ENCODE measurements around the gene CPD. TPM values are rescaled to one million over a fixed set of nuclear protein-coding genes. Genes with fewer than 3 reads are reported as not detected.

The CPD gene
- total and polyA plus RNA-seq, 2 of the 13 experiments (the other 11 are each of a cell fraction or from before 2014, with no cell fraction given): 46.1 to 72.3 TPM

GRCh38 chr17:30450125-30451027 is 71.6 kb downstream of the CPD start (continued):
- peak; percentile 97 for TF ChIP-seq DPF2 (CRISPR knock-in tag; IDR thresholded peaks at IDR 0.05; ENCODE audit: borderline replicate concordance, low read depth)
- TF ChIP-seq, protein P1, sequence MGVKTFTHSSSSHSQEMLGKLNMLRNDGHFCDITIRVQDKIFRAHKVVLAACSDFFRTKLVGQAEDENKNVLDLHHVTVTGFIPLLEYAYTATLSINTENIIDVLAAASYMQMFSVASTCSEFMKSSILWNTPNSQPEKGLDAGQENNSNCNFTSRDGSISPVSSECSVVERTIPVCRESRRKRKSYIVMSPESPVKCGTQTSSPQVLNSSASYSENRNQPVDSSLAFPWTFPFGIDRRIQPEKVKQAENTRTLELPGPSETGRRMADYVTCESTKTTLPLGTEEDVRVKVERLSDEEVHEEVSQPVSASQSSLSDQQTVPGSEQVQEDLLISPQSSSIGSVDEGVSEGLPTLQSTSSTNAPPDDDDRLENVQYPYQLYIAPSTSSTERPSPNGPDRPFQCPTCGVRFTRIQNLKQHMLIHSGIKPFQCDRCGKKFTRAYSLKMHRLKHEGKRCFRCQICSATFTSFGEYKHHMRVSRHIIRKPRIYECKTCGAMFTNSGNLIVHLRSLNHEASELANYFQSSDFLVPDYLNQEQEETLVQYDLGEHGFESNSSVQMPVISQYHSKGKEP (CRISPR knock-in tag; IDR thresholded peaks at IDR 0.05): 0 out of 2 replicates have a peak, but pooled peaks have one; percentile 44
- peak; percentile 51; the same call in 1 of the 2 replicates for TF ChIP-seq KAT8 (CRISPR knock-in tag; IDR thresholded peaks at IDR 0.05)
- no peak for TF ChIP-seq ZNF251 (CRISPR knock-in tag; IDR thresholded peaks at IDR 0.05)
- TF ChIP-seq ZNF382 (CRISPR knock-in tag; IDR thresholded peaks at IDR 0.05; ENCODE audit: borderline replicate concordance): no peak
- TF ChIP-seq, protein P2, sequence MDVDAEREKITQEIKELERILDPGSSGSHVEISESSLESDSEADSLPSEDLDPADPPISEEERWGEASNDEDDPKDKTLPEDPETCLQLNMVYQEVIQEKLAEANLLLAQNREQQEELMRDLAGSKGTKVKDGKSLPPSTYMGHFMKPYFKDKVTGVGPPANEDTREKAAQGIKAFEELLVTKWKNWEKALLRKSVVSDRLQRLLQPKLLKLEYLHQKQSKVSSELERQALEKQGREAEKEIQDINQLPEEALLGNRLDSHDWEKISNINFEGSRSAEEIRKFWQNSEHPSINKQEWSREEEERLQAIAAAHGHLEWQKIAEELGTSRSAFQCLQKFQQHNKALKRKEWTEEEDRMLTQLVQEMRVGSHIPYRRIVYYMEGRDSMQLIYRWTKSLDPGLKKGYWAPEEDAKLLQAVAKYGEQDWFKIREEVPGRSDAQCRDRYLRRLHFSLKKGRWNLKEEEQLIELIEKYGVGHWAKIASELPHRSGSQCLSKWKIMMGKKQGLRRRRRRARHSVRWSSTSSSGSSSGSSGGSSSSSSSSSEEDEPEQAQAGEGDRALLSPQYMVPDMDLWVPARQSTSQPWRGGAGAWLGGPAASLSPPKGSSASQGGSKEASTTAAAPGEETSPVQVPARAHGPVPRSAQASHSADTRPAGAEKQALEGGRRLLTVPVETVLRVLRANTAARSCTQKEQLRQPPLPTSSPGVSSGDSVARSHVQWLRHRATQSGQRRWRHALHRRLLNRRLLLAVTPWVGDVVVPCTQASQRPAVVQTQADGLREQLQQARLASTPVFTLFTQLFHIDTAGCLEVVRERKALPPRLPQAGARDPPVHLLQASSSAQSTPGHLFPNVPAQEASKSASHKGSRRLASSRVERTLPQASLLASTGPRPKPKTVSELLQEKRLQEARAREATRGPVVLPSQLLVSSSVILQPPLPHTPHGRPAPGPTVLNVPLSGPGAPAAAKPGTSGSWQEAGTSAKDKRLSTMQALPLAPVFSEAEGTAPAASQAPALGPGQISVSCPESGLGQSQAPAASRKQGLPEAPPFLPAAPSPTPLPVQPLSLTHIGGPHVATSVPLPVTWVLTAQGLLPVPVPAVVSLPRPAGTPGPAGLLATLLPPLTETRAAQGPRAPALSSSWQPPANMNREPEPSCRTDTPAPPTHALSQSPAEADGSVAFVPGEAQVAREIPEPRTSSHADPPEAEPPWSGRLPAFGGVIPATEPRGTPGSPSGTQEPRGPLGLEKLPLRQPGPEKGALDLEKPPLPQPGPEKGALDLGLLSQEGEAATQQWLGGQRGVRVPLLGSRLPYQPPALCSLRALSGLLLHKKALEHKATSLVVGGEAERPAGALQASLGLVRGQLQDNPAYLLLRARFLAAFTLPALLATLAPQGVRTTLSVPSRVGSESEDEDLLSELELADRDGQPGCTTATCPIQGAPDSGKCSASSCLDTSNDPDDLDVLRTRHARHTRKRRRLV (CRISPR knock-in tag; IDR thresholded peaks at IDR 0.05): no peak
- no peak for TF ChIP-seq XRCC5 (optimal IDR thresholded peaks at IDR 0.05; ENCODE audit: low read length)
- peak; percentile 70 for TF ChIP-seq ZGPAT (CRISPR knock-in tag; IDR thresholded peaks at IDR 0.05)
- no peak for TF ChIP-seq ZMAT3 (CRISPR knock-in tag; conservative IDR thresholded peaks at IDR 0.05)
- peak; percentile 58; the same call in 1 of the 2 replicates for TF ChIP-seq ZNF609 (CRISPR knock-in tag; IDR thresholded peaks at IDR 0.05; ENCODE audit: borderline replicate concordance)
- TF ChIP-seq RXRA (CRISPR knock-in tag; IDR thresholded peaks at IDR 0.05): peak; percentile 63; the same call in 1 of the 2 replicates
- peak; percentile 93 for TF ChIP-seq ZNF644 (CRISPR knock-in tag; IDR thresholded peaks at IDR 0.05; ENCODE audit: low read depth)
- peak; percentile 73 for TF ChIP-seq NCOR1 (IDR thresholded peaks at IDR 0.05; ENCODE audit: borderline replicate concordance, low read length)
- TF ChIP-seq ELF3 (CRISPR knock-in tag; IDR thresholded peaks at IDR 0.05): peak; percentile 67
- TF ChIP-seq ZNF350 (CRISPR knock-in tag; IDR thresholded peaks at IDR 0.05; ENCODE audit: borderline replicate concordance, low read depth): peak; percentile 56; the same call in 1 of the 2 replicates
